Uterus (tissue), 2 donors: ENCODE data around the gene GTF3C5.

Experiments
- POLR2A ChIP-seq, 2 donors: fragments of 450-650 bp; IDR thresholded peaks; one replicate each; pipeline ENCODE4 v1.6.1; 2016; ENCODE audit warnings: antibody characterized with exemption in 2 of 2, mild to moderate bottlenecking in 1 of 2, moderate library complexity in 1 of 2
- TF ChIP-seq, protein P1 (sequence below), 4 experiments: fragments of 200-600 bp in 2 of 4; fragments of 450-650 bp in 2 of 4; sonication (generic) in 2 of 4; IDR thresholded peaks; one replicate each; pipeline ENCODE4 v1.5.1; 2016 to 2019; ENCODE audit warnings: antibody characterized with exemption in 4 of 4, mild to moderate bottlenecking in 2 of 4, moderate library complexity in 1 of 4

DNA sequence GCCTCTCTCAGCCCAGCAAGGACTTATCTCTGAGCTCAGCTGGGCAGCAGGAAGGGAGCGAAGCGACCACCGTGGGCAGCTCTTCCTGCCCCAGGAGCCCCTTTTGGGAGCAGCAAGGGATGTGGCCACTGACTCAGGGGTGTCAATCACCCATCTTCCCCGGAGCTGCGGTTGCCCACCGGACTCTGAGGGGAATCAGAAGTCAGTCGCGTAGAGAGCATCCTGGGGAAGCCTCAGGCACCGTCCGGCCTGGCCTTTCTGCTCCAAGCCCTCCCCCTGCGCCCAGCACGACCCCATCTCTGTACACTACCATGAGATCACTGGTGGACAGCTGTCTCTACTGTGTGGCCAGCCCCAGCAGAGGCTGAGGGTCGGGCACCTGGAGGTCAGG lies 27.7 kb upstream of the GTF3C5 start:
- TF ChIP-seq, protein P1, sequence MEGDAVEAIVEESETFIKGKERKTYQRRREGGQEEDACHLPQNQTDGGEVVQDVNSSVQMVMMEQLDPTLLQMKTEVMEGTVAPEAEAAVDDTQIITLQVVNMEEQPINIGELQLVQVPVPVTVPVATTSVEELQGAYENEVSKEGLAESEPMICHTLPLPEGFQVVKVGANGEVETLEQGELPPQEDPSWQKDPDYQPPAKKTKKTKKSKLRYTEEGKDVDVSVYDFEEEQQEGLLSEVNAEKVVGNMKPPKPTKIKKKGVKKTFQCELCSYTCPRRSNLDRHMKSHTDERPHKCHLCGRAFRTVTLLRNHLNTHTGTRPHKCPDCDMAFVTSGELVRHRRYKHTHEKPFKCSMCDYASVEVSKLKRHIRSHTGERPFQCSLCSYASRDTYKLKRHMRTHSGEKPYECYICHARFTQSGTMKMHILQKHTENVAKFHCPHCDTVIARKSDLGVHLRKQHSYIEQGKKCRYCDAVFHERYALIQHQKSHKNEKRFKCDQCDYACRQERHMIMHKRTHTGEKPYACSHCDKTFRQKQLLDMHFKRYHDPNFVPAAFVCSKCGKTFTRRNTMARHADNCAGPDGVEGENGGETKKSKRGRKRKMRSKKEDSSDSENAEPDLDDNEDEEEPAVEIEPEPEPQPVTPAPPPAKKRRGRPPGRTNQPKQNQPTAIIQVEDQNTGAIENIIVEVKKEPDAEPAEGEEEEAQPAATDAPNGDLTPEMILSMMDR (IDR thresholded peaks at IDR 0.05) = no peak
- TF ChIP-seq POLR2A (IDR thresholded peaks at IDR 0.05) = no peak
